GM13977 (cell line): ENCODE data around the gene SHBG.
A peak's percentile ranks its signal among the peaks of the same experiment; 100 is the strongest.

Experiments used
- DNase-seq: peaks from one replicate; pipeline ENCODE4 v3.0.0; 2012; ENCODE audit warnings: low spot score
- CTCF ChIP-seq: IDR thresholded peaks from 2 replicates; pipeline ENCODE4 v1.5.1; 2012; ENCODE audit warnings: mild to moderate bottlenecking, control low read depth; ENCODE audit not compliant: insufficient read depth; ENCODE audit errors: extremely low read depth, missing control alignments
- in situ Hi-C: fragments of 300-500 bp; cut with MboI; formaldehyde crosslinking; loops from one replicate; pipeline ENCODE4 v1.12.0; 2022; ENCODE audit warnings: low sequenced_read_pairs, low pct_unique_long_range_greater_than_20kb, mixed read lengths, inconsistent platforms; ENCODE audit not compliant: unreplicated experiment

Gene SHBG

DNA sequence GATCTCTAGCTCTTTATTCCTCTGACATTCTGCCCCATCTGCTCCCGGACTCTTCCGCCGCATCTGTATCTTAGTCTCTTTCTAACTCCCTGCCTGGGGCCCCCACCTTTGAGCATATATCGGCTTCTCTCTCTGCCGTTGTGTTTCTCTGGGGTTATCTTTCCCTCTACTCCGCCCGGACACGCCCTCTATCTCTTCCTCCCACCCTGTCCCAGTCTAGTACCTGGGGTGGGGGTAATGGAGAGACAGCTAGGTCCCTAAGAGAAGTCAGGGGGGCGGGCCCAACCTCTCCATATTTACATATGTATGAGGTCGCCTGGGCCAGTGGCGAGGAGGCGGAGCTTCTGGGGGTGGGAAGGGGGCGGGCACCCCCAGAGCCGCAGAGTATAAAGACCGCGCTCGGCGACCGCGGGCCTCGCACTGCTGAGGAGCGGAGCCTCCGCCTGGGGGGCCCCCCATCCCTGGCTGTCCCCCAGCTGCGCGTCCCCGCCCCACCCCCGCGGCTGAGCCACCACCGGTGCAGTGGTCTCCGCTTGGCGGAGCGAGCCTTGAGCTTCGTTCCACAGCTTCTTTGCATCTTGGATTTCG, 20.7 kb downstream of the SHBG start, which contains the start of gene ATP1B2:
TSS of gene ATP1B2 (plus strand) at position 418 of the 588 bp plus-strand sequence. CDS start 593 bp downstream, outside the sequence.
- DNase-seq = peak; percentile 89
- in situ Hi-C loops = no loop called here
- no peak for TF ChIP-seq CTCF

DNA sequence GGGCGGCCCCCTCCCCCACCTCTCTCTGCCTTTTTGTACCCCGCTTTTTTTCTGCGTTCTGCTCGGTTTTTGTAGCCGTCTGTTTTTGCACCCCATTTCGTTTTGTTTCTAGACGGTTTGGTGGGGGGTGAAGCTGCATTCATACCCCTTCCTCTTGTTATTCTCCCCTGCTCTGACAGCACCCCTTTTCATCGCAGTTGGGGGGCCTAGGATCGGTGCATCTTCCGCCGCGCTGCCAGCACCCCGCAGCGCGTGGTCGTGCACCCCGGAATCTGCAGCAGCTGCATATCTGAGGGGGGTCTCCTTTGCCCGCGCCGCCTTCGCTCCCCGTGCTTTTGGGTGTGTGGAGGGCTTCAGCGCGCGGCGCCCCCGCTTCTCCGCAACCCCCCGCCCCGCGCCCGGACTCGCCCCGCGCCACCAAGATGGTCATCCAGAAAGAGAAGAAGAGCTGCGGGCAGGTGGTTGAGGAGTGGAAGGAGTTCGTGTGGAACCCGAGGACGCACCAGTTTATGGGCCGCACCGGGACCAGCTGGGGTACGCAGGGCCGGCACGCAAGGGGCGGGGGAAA, 21.2 kb downstream of the SHBG start:
- TF ChIP-seq CTCF = no peak
- in situ Hi-C loops = no loop called here
- no peak for DNase-seq

DNA sequence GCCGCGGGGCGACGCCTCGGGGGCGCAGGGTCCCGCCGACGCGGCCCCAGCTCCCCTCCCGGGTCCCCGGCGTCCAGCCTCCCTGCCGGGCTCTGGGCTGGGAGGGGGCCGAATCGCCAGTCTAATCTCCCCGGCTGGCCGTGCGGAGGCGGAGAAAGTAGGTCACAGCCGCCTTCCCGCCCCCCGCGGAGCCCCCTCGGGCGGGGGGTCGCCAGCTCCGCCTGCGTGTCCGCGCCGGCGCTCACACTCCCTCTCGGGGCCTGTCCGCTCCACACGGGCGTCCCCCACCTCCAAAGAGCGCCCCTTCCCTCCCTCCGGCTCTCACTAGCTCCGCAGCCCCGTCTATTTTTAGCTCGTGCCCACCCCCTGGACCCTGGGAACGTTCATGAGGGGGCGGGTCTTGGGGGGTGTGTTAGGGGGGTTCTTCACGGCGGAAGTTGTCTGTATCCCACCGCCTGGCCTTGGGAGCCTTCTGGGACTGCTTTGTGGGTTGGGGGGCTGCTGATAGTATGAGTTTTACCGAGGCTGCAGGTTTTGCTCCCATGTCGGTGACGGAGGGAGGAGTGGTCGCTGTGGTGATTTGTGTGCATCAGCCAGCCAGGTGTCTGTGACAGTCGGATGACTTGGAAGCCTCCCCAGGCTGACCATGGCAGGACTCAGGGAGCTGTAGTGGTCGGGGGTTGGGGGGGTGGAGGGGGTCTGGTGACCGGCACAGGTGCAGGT, 21.9 kb downstream of the SHBG start:
- no peak for DNase-seq
- in situ Hi-C loops = no loop called here
- no peak for TF ChIP-seq CTCF

DNA sequence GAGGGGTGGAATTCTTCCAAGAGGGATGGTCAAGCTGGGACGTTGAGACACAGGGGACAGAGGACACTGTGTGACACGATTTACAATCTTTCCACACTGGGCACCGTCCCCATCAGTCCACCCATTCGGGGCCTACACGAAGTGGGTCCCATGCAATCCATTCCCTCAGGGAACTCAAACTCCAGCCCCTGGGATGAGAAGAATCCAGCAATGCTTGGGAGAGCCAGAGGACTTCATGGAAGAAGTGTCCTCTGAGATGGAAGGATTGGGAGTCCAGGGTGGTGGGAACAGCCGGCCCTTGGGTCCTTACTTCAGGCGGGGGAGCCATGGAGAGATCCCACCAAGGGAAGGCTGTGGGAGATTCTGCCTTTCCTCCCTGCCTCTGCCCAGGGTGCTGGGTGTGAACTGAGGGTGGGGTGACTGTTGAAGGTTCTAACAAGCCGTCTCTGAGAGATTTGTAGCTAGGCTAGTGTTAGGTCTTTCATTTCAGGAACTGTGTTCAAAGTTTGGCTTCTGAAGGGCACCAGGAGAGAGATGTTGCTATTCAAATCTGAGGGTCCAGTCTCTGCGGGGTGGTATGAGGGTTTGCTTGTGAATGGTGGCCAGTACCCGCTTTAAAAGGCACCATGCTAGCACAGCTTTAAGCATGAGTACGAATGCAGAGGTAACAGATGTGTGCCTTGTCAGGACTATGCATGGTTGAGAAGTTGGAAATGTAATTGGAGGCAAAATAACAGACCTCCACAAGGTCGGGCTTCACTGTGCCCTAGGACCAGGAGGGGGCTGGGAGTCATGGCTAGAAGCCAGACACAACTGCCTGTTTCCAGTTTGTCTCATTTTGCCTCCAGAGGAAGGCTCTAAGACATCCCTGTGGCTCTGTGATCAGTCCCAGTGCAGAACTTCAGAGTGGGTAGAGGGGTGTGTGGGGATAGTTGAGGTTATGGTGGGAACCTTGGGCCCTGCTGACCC, 22.7 kb downstream of the SHBG start:
- TF ChIP-seq CTCF = no peak

DNA sequence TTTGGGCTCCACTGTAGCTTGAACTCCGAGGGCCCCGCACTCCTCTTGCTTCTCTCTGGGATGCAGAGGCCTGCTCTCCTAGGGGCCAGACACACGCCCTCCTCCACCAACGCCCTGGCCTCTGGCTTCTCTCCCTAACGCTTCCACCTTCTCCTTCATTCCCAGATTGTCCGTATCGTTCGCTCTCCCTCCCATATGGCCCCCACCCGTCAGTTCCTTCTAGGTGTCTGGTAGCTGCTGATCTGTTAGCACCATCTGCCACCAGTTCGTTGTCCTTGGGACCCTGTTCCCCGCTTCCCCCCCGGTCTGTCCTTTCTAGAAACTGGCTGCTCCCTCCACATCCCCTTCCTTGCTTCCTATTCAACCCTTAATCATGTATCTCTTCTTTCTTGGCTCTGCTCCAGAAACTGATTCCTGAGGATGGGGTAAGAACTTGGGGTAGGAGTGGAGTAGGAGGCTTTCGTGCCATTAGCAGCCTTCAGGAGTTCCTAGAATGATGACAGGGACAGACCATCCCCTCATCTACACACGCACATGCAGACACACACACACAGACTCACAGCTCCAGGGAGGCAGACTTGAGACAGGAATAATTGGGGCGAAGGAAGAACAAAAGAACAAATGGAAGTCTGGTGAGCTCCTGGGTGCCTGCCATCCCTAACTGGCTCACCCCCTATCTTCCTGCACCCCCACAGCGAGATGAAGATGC, 25.1 kb downstream of the SHBG start:
- in situ Hi-C loops = no loop called here
- no peak for DNase-seq
- TF ChIP-seq CTCF = no peak

More for the DNA sequence above, 22.7 kb downstream of the SHBG start:
- in situ Hi-C loops = no loop called here
- DNase-seq = no peak

GRCh38 chr17:7655541-7655840, 25.6 kb downstream of the SHBG start:
- no peak for TF ChIP-seq CTCF
- in situ Hi-C loops = no loop called here
- DNase-seq = no peak
